Uterus (tissue), 2 donors: ENCODE results near the gene RFX3.

Experiments
- POLR2A ChIP-seq, 2 donors: fragments of 450-650 bp; IDR thresholded peaks; one replicate each; pipeline ENCODE4 v1.6.1; 2016; ENCODE audit warnings: antibody characterized with exemption in 2 of 2, mild to moderate bottlenecking in 1 of 2, moderate library complexity in 1 of 2
- TF ChIP-seq, protein P1 (sequence below), 4 experiments: fragments of 200-600 bp in 2 of 4; fragments of 450-650 bp in 2 of 4; sonication (generic) in 2 of 4; IDR thresholded peaks; one replicate each; pipeline ENCODE4 v1.5.1; 2016 to 2019; ENCODE audit warnings: antibody characterized with exemption in 4 of 4, mild to moderate bottlenecking in 2 of 4, moderate library complexity in 1 of 4

DNA sequence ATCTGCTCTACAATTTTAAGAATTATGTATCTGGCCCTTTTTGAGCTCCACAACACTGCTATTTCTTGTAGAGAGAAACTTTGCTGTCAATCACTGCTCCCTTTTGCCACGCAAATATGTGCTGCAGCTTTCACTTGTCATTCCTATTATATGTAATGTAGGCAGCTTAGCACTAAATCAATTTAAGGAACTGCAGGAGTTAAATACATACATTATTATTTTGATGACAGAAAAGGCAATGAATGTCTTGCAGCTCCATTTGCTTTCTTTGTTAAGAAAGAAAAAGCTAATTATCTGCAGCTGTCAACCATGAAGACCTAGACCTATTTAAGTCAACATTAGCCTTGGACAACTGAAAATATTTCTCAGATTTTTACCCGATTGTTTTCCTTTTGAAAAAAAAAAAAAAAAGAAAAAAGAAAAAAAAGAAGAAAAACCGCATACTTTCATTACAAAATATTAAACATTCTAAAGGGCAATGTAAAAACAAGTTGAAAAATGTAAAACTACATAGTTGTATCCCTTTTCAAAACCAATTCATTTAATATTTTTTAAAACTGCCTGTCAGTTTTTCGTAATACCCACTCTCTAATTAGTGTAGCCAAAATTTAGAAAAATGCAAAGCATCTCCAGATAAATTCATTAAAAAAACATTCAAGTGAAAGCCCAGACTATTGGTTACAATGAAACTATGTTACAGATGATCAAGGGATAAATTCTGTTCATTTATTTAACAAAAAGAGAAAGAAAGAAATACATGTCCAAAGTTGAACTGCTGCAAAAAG is 57.2 kb downstream of the RFX3 start:
- TF ChIP-seq, protein P1, sequence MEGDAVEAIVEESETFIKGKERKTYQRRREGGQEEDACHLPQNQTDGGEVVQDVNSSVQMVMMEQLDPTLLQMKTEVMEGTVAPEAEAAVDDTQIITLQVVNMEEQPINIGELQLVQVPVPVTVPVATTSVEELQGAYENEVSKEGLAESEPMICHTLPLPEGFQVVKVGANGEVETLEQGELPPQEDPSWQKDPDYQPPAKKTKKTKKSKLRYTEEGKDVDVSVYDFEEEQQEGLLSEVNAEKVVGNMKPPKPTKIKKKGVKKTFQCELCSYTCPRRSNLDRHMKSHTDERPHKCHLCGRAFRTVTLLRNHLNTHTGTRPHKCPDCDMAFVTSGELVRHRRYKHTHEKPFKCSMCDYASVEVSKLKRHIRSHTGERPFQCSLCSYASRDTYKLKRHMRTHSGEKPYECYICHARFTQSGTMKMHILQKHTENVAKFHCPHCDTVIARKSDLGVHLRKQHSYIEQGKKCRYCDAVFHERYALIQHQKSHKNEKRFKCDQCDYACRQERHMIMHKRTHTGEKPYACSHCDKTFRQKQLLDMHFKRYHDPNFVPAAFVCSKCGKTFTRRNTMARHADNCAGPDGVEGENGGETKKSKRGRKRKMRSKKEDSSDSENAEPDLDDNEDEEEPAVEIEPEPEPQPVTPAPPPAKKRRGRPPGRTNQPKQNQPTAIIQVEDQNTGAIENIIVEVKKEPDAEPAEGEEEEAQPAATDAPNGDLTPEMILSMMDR (IDR thresholded peaks at IDR 0.05), result no peak
- no peak for TF ChIP-seq POLR2A (IDR thresholded peaks at IDR 0.05)
